ENCODE measurements around the gene POU2F3.

The POU2F3 gene

DNA sequence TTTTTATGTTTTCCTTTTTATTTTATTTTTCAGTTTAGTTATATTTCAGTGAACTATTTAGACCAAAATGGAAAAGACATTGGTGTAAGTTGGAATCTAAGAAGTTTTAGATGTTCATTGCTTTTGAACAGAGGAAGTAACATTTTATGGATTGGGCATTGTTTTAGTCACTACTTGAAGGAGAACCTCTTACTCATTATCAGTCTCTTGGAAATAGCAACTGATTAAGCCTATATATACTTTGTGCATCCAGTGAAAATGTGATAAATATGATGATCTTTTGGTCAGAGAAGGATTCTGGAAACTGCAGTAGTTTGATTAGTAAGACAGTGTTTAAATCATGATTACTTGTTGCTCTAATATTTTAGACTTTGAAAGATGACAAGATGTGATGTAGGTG lies 110.7 kb downstream of the POU2F3 start:
- DNase-seq, result no peak

DNA sequence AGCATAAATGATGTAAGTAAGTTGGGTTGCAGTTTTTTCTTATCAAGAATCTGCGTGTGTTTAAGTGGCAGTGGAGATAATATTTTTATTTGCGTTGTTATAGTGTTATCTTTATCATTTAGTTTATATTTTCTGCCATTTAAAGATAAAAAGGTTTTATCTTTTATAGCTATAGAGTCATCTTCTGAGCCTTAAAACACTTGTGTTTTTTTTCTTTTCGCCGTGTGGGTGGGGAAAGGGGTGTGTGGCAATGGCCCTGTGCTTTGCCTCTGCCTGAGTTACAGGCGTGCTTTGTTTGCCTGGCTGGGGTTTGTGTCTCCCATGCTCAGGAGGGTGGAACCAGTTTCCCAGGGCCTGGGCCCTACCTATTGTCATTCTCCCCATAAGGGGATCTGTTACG lies 112.5 kb downstream of the POU2F3 start:
- no peak for DNase-seq

DNA sequence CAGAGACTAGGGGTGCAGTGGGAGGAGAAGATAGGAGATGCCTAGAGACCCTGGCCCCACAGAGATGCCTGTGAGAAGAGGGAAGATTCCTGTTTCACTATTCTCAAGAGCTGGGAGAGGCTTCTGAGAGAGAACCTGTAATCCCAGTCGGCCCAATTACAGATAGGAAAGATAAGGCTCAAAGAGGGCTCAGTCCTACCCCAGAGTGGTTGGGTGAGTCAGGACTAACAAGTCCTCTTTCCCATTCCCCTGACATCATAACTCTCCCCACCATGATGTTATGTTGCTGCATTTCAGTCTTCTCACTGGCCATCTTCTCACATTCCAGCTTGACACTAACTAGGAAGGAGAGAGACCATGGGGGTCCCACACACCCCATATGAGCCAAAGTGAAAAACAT lies 114.1 kb downstream of the POU2F3 start:
- DNase-seq, result no peak

DNA sequence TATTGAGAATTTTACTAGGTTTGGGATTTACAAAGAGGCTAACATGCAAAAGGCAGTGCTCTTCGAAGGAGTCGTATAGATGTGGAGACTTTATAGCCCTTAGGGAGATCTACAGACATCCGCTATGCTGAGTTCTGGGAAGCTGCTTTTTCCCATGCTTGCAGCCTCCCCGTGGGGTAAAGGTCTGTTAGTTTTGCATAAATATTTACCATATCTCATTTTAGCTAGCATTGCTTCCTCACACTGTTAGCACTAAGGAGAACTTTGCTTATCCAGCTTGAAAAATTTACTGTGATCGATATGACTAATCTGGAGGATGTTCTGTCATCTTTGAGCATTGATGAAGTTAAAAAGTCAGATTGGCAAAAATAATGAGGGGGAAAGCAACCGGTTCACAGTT lies 114.8 kb downstream of the POU2F3 start:
- DNase-seq, result no peak

DNA sequence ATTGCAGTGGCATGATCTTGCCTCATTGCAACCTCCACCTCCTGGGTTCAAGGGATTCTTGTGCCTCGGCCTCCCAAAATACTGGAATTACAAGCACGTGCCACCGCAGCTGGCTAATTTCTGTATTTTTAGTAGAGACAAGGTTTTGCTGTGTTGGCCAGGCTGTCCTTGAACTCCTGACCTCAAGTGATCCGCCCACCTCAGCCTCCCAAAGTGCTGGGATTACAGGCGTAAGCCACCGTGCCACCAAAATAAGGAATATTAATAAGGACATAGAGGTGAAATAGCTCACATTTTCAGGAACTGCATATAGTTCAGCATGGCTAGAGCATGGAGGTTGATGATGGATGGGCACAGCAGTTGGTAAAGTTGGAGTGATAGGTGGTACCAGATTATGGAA lies 117.7 kb downstream of the POU2F3 start:
- DNase-seq, result no peak

DNA sequence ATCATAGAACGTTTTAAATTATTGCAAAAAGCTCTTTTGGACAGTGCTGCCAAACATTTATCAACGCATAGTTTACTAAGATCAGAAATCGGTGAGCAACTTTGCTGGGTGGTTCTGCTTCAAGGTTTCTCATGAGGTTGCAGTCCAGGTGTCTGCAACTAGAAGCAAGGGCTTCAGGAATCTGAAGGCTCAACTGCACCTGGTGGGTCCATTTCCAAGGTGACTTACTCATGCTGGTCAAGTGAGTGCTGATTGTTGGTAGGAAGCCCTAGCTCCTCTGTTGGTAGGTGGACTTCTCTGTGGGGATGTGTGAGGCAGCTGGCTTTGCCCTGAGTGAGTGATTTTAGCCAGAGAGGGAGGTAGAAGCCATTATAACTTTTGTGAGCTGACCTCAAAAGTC lies 118.8 kb downstream of the POU2F3 start:
- no peak for DNase-seq

DNA sequence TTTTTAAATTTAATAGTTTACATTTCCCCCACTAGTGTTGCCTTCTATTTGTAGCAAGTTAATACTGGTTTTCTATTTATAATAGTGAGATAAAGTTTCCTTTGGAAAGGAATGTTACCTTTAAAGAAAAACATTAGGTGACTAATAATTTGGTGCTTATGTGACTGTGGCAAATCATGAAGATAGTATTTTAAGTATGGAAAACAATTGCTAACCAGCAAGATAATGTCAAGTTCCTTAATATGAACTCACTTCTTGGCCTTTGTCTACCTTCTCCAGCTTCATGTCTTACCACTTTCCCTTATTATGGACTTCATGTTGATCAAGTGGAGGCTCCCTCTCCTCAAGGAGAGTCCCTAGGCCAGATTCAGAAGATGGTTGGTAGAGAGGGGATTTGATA lies 123.5 kb downstream of the POU2F3 start:
- DNase-seq, result no peak

DNA sequence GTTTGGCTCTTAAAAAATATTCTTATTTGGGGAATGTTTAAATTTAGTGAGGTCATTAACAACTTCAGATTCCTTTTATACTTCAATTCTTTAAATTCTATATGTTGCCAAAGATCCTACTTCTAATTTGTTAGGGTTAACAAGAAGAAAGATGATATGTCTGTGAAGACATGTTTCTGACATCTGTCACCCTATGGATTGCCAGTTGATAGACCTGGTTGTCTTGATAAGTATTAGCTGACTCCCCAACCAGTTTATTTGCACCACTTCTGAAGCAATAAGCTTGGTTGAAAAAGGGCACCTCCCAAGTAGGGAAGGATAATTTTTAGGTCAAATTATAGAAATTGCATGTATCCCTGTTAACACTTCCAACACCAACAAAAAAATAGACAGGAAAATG lies 125.6 kb downstream of the POU2F3 start:
- no peak for DNase-seq

Measured in NCI-H2227 treated with DMSO at 0.1 percent for 48 hours (cell line).